ENCODE measurements around the gene FAM174B.

GRCh38 chr15:92619145-92620101 is 36.2 kb downstream of the FAM174B start:
- TF ChIP-seq CTCF (IDR thresholded peaks at IDR 0.05; ENCODE audit: low read length) = no peak
- TF ChIP-seq EZH2 (IDR thresholded peaks at IDR 0.05; ENCODE audit: borderline replicate concordance, low read length) = no peak

Data from OCI-LY1 (cell line).